H9 (cell line): ENCODE data around the gene CPE. TPM values are rescaled to one million over a fixed set of nuclear protein-coding genes. Genes with fewer than 3 reads are reported as not detected.

Experiments
- DNase-seq: peaks from one replicate; pipeline ENCODE4 v3.0.0-alpha.2; 2017
- H2AFZ ChIP-seq: one replicate; pipeline ENCODE4 v1.6.1; 2013; ENCODE audit warnings: mild to moderate bottlenecking, low read length, control low read depth, moderate library complexity
- H2AK5ac ChIP-seq: 2 replicates; pipeline ENCODE4 v1.6.1; 2013; ENCODE audit warnings: low read length, control low read depth, mixed read lengths; ENCODE audit not compliant: insufficient read length
- H2BK120ac ChIP-seq: one replicate; pipeline ENCODE4 v1.6.1; 2013; ENCODE audit warnings: low read depth, mild to moderate bottlenecking, low read length, control low read depth, inconsistent platforms; ENCODE audit not compliant: poor library complexity, severe bottlenecking
- H2BK12ac ChIP-seq: 2 replicates; pipeline ENCODE4 v1.6.1; 2013; ENCODE audit warnings: low read length, control low read depth, mixed read lengths, low read depth; ENCODE audit not compliant: insufficient read length
- H2BK15ac ChIP-seq: 2 replicates; pipeline ENCODE4 v1.6.1; 2013; ENCODE audit warnings: low read depth, low read length, control low read depth
- H2BK20ac ChIP-seq: one replicate; pipeline ENCODE4 v1.6.1; 2013; ENCODE audit warnings: low read depth, mild to moderate bottlenecking, low read length, control low read depth, inconsistent platforms; ENCODE audit not compliant: poor library complexity, severe bottlenecking
- H2BK5ac ChIP-seq: 2 replicates; pipeline ENCODE4 v1.6.1; 2013; ENCODE audit warnings: low read length, control low read depth, mixed read lengths; ENCODE audit not compliant: insufficient read length
- H3K14ac ChIP-seq: 2 replicates; pipeline ENCODE4 v1.6.1; 2013; ENCODE audit warnings: low read length, control low read depth; ENCODE audit not compliant: insufficient read depth
- H3K18ac ChIP-seq: 2 replicates; pipeline ENCODE4 v1.6.1; 2013; ENCODE audit warnings: low read depth, mild to moderate bottlenecking, mixed read lengths, low read length, control low read depth; ENCODE audit not compliant: insufficient read length
- H3K23ac ChIP-seq: 2 replicates; pipeline ENCODE4 v1.6.1; 2013; ENCODE audit warnings: low read length, control low read depth, mixed read lengths, low read depth; ENCODE audit not compliant: insufficient read length
- H3K23me2 ChIP-seq: 2 replicates; pipeline ENCODE4 v1.6.1; 2013; ENCODE audit warnings: low read depth, mild to moderate bottlenecking, mixed read lengths, low read length, control low read depth; ENCODE audit not compliant: insufficient read length, poor library complexity, severe bottlenecking
- H3K27ac ChIP-seq: 2 replicates; pipeline ENCODE4 v1.5.1; 2013; ENCODE audit warnings: low read length, control low read depth, mixed read lengths, low read depth; ENCODE audit not compliant: insufficient read length
- H3K27me3 ChIP-seq: 2 replicates; pipeline ENCODE4 v1.6.1; 2013; ENCODE audit warnings: low read length, control low read depth, inconsistent platforms; ENCODE audit not compliant: insufficient read depth
- H3K4ac ChIP-seq: 2 replicates; pipeline ENCODE4 v1.6.1; 2013; ENCODE audit warnings: low read depth, mild to moderate bottlenecking, control low read depth, inconsistent platforms, low read length, moderate library complexity
- H3K4me1 ChIP-seq: 2 replicates; pipeline ENCODE4 v1.6.1; 2013; ENCODE audit warnings: low read length, control low read depth, inconsistent platforms; ENCODE audit not compliant: insufficient read depth
- H3K4me2 ChIP-seq: 2 replicates; pipeline ENCODE4 v1.6.1; 2013; ENCODE audit warnings: low read length, control low read depth, mixed read lengths; ENCODE audit not compliant: insufficient read length, insufficient read depth
- H3K56ac ChIP-seq: 2 replicates; pipeline ENCODE4 v1.6.1; 2013; ENCODE audit warnings: low read depth, mild to moderate bottlenecking, mixed read lengths, low read length, control low read depth; ENCODE audit not compliant: insufficient read length
- H3K79me1 ChIP-seq: 2 replicates; pipeline ENCODE4 v1.6.1; 2013; ENCODE audit warnings: low read depth, mild to moderate bottlenecking, moderate library complexity, low read length, control low read depth, inconsistent platforms; ENCODE audit not compliant: insufficient read depth, poor library complexity, severe bottlenecking
- H3K79me2 ChIP-seq: 2 replicates; pipeline ENCODE4 v1.6.1; 2013; ENCODE audit warnings: low read length, control low read depth, inconsistent platforms; ENCODE audit not compliant: insufficient read depth
- H3K9ac ChIP-seq: 2 replicates; pipeline ENCODE4 v1.6.1; 2013; ENCODE audit warnings: low read length, control low read depth, mixed read lengths; ENCODE audit not compliant: insufficient read length; ENCODE audit errors: extremely low read depth
- H3K9me3 ChIP-seq: one replicate; pipeline ENCODE4 v1.6.1; 2013; ENCODE audit warnings: low read depth, low read length, inconsistent platforms; ENCODE audit not compliant: control insufficient read depth
- H3T11ph ChIP-seq: one replicate; pipeline ENCODE4 v1.6.1; 2013; ENCODE audit warnings: mild to moderate bottlenecking, low read length, control low read depth, inconsistent platforms
- H4K20me1 ChIP-seq: one replicate; pipeline ENCODE4 v1.6.1; 2013; ENCODE audit not compliant: control insufficient read depth, insufficient read length, insufficient read depth
- H4K5ac ChIP-seq: 2 replicates; pipeline ENCODE4 v1.6.1; 2013; ENCODE audit warnings: low read depth, mild to moderate bottlenecking, mixed read lengths, low read length, control low read depth; ENCODE audit not compliant: insufficient read length
- H4K8ac ChIP-seq: replicated peaks from 2 replicates; pipeline ENCODE4 v1.6.1; 2013; ENCODE audit warnings: low read length, control low read depth, mixed read lengths, low read depth; ENCODE audit not compliant: insufficient read length
- H4K91ac ChIP-seq: 2 replicates; pipeline ENCODE4 v1.6.1; 2013; ENCODE audit warnings: low read depth, mild to moderate bottlenecking, moderate library complexity, mixed read lengths, low read length, control low read depth; ENCODE audit not compliant: insufficient read length
- H3K27ac Mint-ChIP-seq, 3 experiments: 2 replicates in 2 of 3; 3 replicates in 1 of 3; pipeline ENCODE4 v1.8.0; 2020 to 2021; ENCODE audit warnings: mixed read lengths in 3 of 3, mild to moderate bottlenecking in 1 of 3, moderate library complexity in 1 of 3
- H3K27me3 Mint-ChIP-seq: 2 replicates; pipeline ENCODE4 v1.8.0; 2021; ENCODE audit warnings: low read depth, mild to moderate bottlenecking, moderate library complexity, mixed read lengths
- H3K36me3 Mint-ChIP-seq, 3 experiments: 2 replicates in 2 of 3; 3 replicates in 1 of 3; pipeline ENCODE4 v1.8.0; 2020 to 2021; ENCODE audit warnings: low read depth in 3 of 3, mixed read lengths in 3 of 3; ENCODE audit not compliant: insufficient read depth in 1 of 3
- H3K4me1 Mint-ChIP-seq, 2 experiments: 2 replicates each; pipeline ENCODE4 v1.8.0; 2020; ENCODE audit warnings: mixed read lengths in 2 of 2
- H3K4me3 Mint-ChIP-seq, 2 experiments: 2 replicates in 1 of 2; 3 replicates in 1 of 2; pipeline ENCODE4 v1.8.0; 2020 to 2021; ENCODE audit warnings: mild to moderate bottlenecking in 2 of 2, mixed read lengths in 2 of 2, moderate library complexity in 1 of 2
- H3K9me3 Mint-ChIP-seq, 2 experiments: 2 replicates in 1 of 2; 3 replicates in 1 of 2; pipeline ENCODE4 v1.8.0; 2020; ENCODE audit warnings: mild to moderate bottlenecking in 2 of 2, mixed read lengths in 2 of 2, moderate library complexity in 1 of 2
- CTCF ChIP-seq: fragments of 200-600 bp; sonication (generic); conservative IDR thresholded peaks from 3 replicates; pipeline ENCODE4 v1.8.0; 2021; ENCODE audit warnings: antibody characterized with exemption, mild to moderate bottlenecking
- WGBS: extraction: QIAGEN DNeasy Blood & Tissue Kit; methylation state at CpG from one replicate; pipeline ENCODE4 v1.1.7; 2013; ENCODE audit warnings: missing lambda C conversion rate, low lambda C conversion rate, mixed read lengths; ENCODE audit not compliant: insufficient read length; ENCODE audit errors: extremely low coverage; 5-methylcytosine and 5-hydroxymethylcytosine counted together
- total RNA-seq: library from RNA; stranded (reverse); gene quantifications from 2 replicates; pipeline ENCODE4 v1.2.1, GENCODE V29; 2021

Gene CPE
- total RNA-seq, 1 experiment from 2014 or later: 10.0 TPM

DNA sequence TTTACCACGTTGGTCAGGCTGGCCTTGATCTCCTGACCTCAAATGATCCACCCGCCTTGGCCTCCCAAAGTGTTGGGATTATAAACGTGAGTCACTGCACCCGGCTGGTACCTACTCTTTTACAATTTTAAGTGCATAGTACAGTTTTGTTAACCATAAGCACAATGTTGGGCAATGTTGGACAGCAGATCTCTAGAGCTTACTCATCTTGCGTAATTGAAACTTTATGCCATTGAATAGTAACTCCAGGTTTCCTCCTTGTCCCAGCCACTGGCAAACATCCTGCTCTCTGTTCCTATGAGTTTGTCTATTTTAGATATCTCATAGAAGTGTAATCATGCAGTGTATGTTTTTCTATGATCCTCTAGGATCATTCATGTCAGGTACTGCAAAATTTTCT lies 9.3 kb upstream of the CPE start:
- Histone ChIP-seq H4K20me1 (no peaks in the 10 kb centered on the region), H3T11ph (no peak overlapping the region), H4K8ac (no peak overlapping the region), H2BK12ac (no peak overlapping the region), H4K91ac (no peak overlapping the region), H3K14ac (no peak overlapping the region), H3K9me3 (no peaks in the 10 kb centered on the region), H3K23me2 (no peaks in the 10 kb centered on the region), H3K18ac (no peak overlapping the region), H3K4me2 (no peak overlapping the region), H3K23ac (no peak overlapping the region), H3K79me2 (no peaks in the 10 kb centered on the region), H3K9ac (no peak overlapping the region), H2BK15ac (no peak overlapping the region), H3K4ac (no peak overlapping the region), H3K27me3 (no peaks in the 10 kb centered on the region), H2AK5ac (no peak overlapping the region), H4K5ac (no peak overlapping the region), H3K27ac (no peak overlapping the region), H2BK20ac (no peak overlapping the region), H3K56ac (no peak overlapping the region), H2BK120ac (no peak overlapping the region), H2BK5ac (no peak overlapping the region), H3K79me1 (no peaks in the 10 kb centered on the region), H2AFZ (no peak overlapping the region), H3K4me1 (peaks cover 12% of the 10 kb centered on the region)
- Mint-ChIP-seq H3K9me3 (no peaks in the 10 kb centered on the region), H3K27me3 (no peaks in the 10 kb centered on the region), H3K4me1 (peaks cover 7 to 12% of the 10 kb centered on the region in 2 experiments), H3K4me3 (no peak overlapping the region), H3K27ac (no peak overlapping the region), H3K36me3 (no peaks in the 10 kb centered on the region)
- no peak for DNase-seq
- TF ChIP-seq CTCF: no peak
- no CpG with 5 or more reads among the region's 5 CpGs for WGBS
